ENCODE results near the gene EPSTI1.
"Not testable (repeated sequence)": the region's sequence is repeated elsewhere in the genome, so short reads cannot be mapped to it uniquely, and the experiment has no call there.

Gene EPSTI1

DNA sequence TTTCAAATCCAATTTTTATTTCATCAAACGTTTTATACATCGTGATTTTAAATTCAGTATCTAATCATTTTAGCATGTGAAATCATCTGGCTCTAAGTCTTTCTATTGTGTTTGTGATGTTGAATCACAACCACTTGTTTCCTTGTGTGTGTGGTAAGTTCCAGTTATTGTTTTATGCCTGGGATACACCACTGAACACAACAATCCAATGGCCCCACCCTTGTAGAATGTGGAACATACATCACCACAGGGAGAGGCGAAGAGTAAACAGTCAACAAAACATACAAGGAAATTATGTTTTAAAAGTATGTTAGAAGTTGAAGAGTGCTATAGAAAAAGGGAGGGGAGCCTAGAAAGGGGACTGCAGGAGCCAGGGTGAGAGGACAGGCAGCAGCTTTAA is 100.5 kb downstream of the EPSTI1 start:
- no peak for DNase-seq

DNA sequence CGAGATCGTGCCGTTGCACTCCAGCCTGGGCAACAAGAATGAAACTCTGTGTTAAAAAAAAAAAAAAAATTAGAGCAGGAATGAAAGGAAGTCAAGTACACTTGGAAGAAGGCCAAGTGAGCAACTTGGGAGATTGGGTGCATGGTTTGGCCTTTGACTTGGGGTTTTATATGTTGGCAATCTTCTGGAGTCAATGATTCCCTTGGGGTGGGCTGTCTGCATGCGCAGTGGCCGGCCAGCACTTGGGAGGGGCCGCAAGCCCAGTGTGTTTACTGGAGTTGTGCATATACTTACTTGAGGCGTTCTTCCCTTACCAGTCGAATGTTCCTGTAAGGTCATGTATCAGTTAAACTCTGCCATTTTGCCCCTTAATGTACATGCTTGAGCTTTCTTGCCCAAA is 106.7 kb downstream of the EPSTI1 start:
- DNase-seq = no peak

DNA sequence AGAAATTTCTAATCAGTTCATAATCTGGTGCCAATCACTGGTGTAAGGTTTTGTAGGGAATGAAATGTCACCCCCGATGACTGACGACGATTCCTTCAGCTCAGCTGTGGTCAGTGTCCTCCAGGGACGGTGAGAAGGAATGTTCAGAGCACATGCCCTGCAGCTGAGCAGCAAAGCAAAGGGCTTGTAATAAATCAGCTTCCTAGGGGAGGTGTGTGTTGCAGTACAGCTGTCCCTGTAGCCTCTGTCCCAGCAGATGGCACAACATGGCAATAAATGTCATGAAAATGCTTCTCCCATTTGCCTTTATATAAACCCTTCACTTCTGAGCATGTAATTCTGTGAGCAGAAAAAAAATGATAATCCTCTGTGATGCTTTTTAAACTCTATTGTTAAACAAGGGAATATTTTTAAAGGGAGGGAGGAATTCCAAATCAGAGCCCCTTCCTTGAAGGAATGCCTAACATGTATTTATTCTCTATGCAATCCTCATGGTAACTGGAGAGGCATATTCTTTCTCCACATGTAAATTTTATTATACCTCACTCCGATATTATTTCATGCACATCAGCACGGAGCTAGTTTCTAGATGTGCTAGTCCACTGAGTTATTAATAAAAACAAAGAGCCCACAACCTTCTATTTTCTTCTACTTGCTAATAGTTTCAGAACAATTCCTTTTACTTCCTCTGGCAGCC is 108.1 kb downstream of the EPSTI1 start:
- peak; percentile 46 for DNase-seq

DNA sequence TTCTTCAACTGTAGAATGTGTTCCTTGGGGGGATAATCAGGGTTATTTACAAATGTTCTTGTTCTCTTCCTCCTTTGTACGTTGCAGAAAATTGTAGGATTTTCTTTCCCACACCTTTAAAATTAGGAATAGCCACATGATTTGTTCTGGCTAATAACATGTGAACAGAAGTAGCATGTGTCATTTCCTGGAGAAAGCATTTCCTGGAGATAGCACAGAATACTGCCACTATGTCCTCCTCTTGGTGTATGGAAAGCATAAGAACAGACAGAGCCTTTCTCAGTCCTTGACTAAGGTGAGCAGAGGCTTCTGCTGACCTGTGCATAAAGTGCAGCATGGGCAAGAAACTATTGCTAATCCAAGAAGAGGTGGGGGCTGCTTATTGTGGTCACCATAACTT is 108.9 kb downstream of the EPSTI1 start:
- DNase-seq = no peak

DNA sequence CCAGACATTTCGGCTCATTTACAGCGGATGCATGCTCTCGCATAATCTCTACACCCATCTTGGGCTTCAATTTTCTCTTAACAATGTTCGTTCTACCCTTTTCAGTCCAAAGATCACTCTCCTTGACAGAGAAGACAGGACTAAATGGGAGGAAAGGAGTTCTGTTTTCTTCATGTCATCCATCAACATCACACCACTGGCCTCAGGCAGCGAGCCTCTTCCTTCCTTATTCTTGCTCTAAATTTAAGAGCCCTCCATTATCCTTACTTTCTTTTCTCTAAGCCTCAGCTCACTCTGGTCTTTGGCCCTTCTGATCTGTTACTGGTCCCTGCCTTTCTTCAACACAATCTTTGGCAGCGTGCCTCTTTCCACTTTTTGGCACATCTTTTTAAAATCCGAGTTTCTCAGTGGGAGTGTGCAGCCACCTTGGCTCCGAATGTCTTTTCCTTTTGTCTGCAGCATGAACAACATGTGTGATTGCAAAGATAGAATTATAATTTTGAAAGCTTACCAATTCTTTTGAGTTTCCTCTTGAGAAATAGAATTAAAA is 111.9 kb downstream of the EPSTI1 start:
- DNase-seq = peak; percentile 48

DNA sequence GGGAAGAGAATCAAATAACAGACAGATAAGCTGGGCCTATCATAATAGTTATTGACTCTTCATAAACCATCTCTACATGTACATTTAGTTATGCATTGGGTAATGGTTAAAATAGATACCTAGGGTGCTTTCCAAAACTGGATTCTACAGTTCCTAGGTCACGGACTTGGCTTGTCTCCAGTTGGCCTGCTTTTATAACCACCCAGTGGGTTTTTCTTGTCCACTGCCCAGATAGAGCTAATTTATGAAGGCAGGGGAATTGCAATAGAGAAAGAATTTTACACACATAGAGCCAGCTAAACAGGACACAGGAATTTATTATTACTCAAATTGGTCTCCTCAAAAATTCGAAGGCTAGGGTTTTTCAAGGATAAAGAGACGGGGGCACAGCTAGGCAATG is 113.3 kb downstream of the EPSTI1 start:
- no peak for DNase-seq

DNA sequence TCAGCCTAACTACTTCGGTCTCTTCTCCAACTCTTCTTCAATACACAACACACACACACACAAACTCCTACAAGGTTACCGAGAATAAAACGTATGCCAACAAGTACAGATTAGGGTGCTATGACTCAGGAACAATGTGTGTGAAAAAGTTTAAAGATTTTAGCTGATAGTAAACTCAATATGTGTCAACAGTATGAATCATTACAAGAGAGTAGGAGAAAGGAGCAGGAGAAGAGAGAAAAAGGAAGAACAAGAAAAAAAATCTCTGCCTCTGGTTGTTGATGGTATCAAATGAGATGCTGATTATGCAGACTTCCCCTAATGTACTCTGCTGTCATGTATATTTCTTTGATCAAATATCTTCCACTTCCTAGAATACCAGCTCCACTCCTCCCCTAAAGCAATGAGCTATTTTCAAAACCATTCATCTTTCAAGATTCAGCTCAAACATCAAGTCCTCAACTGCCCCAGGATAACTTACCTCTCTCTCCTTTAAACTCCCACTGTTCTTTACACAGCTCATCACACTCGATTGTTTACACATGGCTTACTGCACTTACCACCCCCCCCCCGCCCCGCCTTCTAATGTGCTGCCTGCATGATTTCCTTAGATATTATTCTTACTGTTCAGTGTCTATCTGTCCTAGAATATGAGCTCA is 115.0 kb downstream of the EPSTI1 start:
- peak; percentile 23 for DNase-seq

DNA sequence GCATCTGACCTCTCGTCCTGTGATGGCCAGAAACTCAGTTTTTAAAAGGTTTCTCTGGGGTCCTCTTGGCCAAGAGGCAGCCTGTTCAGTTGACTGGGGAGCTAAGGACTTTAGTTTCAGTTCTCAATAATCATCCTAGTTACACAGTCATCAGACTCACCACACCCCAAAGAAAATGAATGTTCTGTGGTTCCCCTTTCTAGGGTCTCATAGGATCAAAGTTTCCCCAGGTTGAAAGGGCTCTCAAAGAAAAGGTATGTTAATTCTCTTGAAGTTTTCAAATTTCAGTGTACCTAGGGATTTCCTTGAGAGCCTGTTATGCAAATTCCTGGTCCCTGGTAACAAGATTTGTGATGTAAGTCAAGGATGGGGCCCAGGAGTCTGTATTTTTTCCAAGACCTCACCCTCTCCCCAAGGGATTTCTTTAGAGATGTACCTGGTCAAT is 115.7 kb downstream of the EPSTI1 start:
- peak; percentile 90 for DNase-seq

DNA sequence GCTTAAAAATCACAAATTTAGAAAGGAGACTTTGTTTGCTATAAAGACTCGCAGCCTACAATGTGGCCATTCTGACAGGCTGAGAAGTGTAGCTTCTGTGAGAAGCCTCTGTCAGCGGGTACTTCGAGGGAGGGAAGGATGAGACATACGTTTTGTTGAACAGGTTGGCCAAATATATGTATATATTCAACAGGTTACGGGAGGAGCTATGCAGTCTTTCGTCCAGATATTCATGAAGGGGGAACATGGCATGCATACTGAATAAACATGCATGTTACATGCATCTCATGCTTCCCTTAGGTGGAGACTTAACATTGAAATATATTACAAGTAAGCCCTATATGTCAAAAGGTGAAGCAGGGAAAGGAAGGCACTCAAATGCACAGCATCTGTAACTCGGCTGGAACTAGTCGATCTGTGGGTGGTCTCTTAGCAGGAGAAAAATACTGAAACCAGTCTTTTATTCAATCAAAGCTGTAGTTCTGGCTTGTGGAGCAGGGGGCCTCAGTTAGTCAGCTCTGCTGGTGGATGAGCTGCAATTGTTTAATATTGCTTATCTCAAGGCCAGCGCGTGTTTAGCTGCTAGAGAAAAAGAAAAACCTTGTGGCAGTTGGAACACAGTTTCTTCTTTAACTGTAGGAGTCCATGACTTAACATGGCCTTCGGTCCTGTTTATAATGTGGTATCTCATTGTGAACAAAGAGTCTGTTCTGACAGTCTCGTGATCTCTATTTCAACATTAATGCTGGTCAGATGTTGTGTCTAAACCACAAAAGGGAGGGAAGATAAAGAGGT is 116.4 kb downstream of the EPSTI1 start:
- no peak for DNase-seq

DNA sequence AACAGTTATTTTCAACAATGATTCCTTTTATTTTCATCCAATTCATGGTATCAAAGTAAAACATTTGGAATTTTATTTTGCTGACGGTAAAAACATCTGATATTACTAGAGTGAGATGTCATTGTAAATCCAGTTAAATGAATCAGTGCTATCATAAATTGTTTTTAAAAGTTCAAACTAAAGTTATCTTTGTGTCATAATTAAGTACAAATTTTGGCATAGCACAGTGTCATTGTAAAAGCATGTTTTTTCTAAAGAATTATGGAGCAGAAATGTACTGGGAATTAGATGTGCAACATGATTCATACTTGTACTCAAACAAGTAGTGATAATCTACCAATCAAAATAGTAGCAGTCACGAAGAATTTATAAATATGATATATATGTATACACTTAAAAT is 117.8 kb downstream of the EPSTI1 start:
- no peak for DNase-seq

DNA sequence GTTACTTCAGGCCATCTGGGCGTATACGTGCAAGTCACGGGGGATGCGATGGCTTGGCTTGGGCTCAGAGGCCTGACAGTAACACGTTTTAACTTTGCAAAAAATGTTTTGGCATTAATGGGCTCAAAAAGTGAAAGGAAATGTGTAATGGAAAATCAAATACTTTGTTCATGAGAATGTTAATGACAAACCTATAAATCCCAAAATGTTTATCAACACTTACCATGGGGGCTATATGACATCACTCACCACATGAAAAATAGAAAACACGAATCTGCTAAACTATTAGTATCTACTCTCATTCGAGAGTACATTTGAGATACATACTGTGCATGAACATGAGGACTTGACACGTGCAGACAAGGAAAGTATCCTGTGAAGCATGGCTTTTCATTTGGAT is 119.0 kb downstream of the EPSTI1 start:
- no peak for DNase-seq

DNA sequence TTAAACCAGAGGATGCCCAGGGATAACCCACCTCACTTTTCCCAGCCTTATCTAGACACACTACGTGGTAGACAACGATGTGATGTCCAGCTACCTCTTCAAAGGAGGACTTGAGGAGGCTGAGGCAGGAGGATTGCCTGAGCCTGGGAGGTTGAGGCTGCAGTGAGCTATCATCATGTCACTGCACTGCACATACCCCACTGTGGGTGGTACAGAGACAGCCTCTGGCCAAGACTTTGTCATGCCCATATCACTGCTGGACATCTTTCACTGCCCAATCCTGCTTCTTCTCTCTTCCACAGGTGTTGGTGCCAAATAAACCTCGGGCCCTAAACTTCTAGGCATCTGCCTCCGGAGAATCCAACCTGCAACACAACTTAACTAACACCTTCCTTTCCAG is 124.8 kb downstream of the EPSTI1 start:
- no peak for DNase-seq

DNA sequence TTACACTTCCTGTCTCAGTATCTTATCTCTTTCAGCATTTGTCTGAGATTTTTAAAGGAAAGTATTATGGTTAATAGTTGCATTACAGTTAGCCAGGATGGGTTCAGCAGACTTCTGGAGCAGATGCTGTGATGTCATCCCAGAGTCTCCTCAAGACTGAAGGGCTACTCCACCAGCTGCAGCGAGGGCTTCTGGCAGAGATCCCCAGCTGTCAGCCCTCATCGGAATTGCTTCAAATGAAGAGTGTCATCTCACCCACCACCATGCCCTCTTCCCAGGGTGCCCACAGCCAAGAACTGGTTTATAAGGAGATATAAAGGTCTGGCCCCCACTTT is 126.3 kb downstream of the EPSTI1 start:
- no peak for DNase-seq

DNA sequence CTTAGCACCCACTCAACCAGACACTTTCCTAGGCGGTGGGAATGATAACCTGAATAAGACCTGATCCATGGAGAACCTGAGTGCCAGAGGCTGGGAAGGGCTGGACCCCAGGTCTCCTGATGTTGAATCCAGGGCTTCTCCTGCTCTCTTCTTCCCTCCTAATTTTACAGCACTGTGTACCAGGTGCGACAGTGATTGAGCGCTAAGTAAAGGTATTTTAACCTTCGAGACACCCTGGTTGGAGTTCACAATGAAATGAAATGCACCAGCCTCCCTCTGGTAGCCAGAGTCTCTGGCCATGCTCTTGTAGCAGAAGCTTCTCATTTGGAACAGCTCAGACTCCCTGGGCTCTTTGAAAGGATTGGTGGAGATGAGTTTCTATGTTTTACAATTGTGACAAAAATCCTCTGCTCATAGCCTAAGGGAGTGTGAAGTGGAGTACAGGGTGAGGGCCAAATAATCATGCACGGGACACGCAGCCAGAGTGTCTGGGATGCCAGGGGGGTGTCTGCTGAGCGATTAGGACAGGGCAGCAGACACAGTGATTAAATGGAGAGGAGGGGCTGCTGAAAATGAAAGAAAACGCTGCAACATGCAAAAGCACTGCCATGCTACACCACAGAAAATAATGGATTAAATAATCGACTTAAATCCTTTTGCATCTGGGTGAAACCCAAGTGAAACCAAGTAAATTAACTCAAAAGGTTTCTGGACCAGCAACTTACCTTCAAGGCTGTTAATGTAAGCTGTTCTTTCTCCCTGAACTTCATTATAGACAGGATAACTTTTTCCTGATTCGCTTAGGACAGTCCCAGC is 126.9 kb downstream of the EPSTI1 start:
- no peak for DNase-seq

DNA sequence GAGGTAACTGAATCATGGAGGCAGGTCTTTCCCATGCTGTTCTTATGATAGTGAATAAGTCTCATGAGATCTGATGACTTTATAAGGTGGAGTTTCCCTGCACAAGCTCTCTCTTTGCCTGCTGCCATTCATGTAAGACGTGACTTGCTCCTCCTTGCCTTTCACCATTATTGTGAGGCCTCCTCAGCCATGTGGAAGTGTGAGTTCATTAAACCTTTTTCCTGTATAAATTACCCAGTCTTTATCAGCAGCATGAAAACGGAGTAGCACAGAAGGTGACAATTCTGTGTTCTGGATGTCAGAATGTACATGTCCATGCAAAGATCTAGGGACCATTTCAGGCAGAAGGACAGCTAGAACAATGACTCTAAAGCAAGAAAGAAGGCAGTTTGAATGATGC is 129.7 kb downstream of the EPSTI1 start:
- not testable (repeated sequence) for DNase-seq

DNA sequence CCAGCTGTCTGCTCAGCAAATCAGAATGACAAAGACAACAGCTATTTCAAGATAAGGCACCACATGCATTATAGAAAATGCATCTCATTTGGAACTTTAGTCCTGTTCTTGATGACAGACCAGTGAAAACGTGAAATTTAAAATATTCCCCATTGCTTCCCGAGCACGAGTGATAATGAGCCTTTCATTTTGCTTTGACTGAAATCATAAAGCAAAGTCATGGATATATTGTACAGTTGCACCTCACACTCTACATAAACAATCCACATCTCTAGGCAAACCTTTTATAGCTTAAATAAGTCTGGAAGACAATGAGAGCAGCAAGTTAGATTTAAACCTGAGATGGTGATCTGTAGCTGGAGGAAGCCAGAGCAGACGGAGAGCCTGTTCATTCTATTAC is 131.6 kb downstream of the EPSTI1 start:
- DNase-seq = no peak

DNA sequence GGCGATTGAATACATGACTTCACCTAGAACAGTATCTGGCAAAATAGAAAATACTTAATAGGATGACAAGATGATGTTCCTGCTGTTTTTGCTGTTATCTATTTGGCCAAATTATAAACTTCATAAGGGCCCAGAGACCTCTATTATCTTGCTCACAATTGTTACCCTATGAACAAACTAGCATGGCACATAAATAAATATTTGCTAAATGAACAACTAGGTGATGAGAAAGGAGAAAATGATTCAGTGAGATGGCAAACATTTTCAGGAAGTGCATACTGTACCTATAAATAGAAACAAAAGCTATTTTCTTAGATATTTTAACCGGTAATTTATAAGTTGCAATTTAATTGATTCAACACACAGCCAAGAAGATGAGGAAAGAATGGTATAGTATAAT is 132.3 kb downstream of the EPSTI1 start:
- DNase-seq = no peak

DNA sequence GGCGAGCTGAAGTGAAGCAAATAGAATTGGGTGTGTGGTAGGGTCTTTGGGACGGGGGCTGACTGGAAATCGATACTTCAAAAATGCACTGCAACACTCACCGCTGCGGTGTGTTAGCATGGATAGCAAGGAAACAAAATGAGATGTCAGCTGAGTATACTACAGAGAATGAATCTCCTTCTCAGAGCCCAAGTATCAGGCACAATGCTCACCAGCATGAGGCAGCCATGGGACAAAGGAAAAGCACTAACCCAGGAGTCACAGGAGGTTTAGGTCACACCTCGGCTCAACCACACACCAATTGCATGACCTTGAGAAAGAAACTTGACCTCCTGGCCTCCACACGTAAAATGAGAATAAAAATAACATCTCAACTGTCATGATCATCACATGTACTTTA is 136.6 kb downstream of the EPSTI1 start:
- DNase-seq = no peak

DNA sequence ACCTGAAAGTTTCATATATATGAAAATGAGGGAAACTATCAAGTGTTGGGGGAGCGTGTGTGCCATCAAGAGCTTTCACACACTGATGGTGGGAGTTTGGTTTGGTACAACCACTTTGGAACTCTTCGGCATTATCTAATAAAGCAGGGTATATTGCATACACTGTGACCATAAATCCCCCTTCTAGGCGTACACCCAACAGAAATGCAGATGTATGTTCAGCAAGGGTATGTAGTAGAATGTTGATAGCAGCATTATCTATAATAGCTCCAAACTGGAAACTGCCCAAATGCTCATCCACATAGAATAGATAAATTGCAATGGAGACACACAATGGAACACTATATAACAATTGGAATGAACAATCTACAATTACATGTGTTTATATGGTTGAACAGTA is 139.9 kb downstream of the EPSTI1 start:
- DNase-seq = no peak

DNA sequence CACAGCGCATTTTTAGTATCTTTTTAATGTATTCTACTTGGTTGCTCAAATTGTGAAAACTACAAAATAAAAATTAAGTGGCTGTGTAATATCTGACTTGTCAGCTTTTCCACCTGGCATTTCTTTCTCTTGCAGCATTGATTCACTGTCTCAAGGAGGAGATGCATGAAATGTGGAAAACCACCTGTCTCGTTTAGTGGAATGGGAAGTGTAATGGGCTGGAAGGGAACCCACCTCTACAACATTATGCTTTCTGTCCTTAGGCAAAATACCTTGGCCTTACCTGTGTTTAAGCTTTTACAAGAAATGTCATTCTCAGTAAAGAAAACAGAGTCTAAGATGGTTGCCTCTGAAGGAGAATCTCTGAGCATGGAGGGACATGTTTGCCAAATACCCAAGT is 142.8 kb downstream of the EPSTI1 start:
- DNase-seq = no peak

DNA sequence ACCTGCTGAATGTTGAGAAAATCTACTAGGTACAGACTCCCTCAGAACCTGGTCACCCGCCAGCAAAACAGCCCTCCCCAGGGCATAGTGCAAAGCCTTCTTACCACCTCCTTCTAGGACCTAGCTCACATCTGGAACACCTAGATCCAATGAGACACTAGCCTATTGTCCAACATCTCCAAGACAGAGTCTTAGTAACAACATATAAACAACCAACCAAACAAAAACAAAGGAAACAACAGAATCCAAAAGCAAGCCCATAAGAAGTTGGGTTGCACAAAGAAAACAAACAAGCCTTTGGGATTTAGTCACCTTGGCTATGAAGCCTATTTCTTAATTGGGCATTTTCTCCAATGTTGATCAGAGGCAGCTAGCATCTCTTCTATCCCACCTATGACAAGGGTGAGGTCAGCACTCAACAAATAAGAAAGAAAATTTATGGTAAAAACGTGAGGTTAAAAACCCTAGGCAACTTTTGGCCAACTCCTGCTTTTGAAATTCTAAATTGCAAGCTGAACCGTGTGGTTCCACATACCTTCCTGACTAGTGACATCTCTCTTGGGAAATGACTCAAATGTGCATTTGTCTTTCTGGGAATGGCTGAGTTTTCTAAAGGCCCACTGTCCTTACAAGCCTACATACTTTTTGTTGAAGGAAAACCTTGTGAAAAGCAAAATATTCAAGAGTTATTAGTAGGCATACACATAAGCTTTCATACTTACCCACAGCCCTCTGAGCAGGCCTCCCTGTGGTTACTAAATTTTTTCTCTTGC is 144.0 kb downstream of the EPSTI1 start:
- DNase-seq = no peak

All from MV-4-11 (cell line).